Astrocyte (in vitro differentiated cells and primary cell): Measurements from ENCODE around the gene BCL11B.

Source experiments
- EZH2 ChIP-seq: IDR thresholded peaks from 2 replicates; pipeline ENCODE4 v1.6.1; 2012; ENCODE audit warnings: mild to moderate bottlenecking, low read length, inconsistent platforms; ENCODE audit not compliant: insufficient read depth
- TF ChIP-seq, protein P1 (sequence below): IDR thresholded peaks from 2 replicates; pipeline ENCODE4 v1.5.1; 2011; ENCODE audit warnings: low read depth, mild to moderate bottlenecking, inconsistent platforms, low read length, moderate library complexity; ENCODE audit not compliant: insufficient read depth

DNA sequence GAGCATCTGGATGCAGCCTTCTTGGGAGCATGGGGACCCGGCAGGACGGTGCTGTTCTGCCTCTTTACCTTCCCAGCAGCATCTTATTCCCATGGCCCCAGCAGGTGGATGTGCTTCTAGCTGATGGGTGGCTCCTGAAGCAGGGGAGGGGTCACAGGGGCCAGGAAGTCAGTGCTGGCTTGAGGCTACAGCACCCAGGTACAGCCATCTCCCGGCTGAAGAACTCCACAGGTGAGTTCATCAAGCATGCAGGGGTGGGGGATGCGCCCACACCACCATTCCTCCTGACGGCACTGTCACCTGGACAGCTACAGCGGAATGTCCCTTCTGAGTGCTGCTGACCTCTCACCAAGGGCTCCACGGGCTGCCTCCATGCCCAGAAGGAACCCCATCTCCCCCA lies 57.3 kb downstream of the BCL11B start:
- TF ChIP-seq, protein P1, sequence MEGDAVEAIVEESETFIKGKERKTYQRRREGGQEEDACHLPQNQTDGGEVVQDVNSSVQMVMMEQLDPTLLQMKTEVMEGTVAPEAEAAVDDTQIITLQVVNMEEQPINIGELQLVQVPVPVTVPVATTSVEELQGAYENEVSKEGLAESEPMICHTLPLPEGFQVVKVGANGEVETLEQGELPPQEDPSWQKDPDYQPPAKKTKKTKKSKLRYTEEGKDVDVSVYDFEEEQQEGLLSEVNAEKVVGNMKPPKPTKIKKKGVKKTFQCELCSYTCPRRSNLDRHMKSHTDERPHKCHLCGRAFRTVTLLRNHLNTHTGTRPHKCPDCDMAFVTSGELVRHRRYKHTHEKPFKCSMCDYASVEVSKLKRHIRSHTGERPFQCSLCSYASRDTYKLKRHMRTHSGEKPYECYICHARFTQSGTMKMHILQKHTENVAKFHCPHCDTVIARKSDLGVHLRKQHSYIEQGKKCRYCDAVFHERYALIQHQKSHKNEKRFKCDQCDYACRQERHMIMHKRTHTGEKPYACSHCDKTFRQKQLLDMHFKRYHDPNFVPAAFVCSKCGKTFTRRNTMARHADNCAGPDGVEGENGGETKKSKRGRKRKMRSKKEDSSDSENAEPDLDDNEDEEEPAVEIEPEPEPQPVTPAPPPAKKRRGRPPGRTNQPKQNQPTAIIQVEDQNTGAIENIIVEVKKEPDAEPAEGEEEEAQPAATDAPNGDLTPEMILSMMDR: no peak
- no peak for TF ChIP-seq EZH2
